Chondrocyte (in vitro differentiated cells): ENCODE measurements around the gene HEBP1. TPM values are rescaled to one million over a fixed set of nuclear protein-coding genes. Genes with fewer than 3 reads are reported as not detected.
A peak's percentile ranks its signal among the peaks of the same experiment; 100 is the strongest.

ENCODE experiments used
- DNase-seq: peaks from one replicate; pipeline ENCODE4 v3.0.0; 2021; ENCODE audit warnings: mixed read lengths, low spot score
- H3K27ac Mint-ChIP-seq: one replicate; pipeline ENCODE4 v1.8.0; 2021; ENCODE audit warnings: mild to moderate bottlenecking, moderate library complexity, mixed read lengths; ENCODE audit not compliant: unreplicated experiment
- H3K27me3 Mint-ChIP-seq: 2 replicates; pipeline ENCODE4 v1.8.0; 2021; ENCODE audit warnings: low read depth, mixed read lengths
- H3K36me3 Mint-ChIP-seq: 2 replicates; pipeline ENCODE4 v1.8.0; 2021; ENCODE audit warnings: low read depth, mixed read lengths
- H3K4me1 Mint-ChIP-seq: 2 replicates; pipeline ENCODE4 v1.8.0; 2021; ENCODE audit warnings: low read depth, mild to moderate bottlenecking, mixed read lengths
- H3K4me3 Mint-ChIP-seq: one replicate; pipeline ENCODE4 v1.8.0; 2021; ENCODE audit warnings: mild to moderate bottlenecking, moderate library complexity, mixed read lengths; ENCODE audit not compliant: unreplicated experiment
- H3K9me3 Mint-ChIP-seq: 2 replicates; pipeline ENCODE4 v1.8.0; 2021; ENCODE audit warnings: low read depth, mixed read lengths
- total RNA-seq: library from RNA; stranded (reverse); gene quantifications from 3 replicates; pipeline ENCODE4 v1.2.1, GENCODE V29; 2021
- TF ChIP-seq, protein P1 (sequence below): fragments of 200-600 bp; sonication (generic); IDR thresholded peaks from 2 replicates; pipeline ENCODE4 v1.5.0; 2021; ENCODE audit warnings: antibody characterized with exemption, mild to moderate bottlenecking, moderate library complexity

HEBP1 gene
- total RNA-seq, 1 donor from 2014 or later = 50.7 TPM

GRCh38 chr12:12997156-12997555, 2.9 kb downstream of the HEBP1 start:
- Mint-ChIP-seq H3K27ac (no peak overlapping the region), H3K9me3 (no peaks in the 10 kb centered on the region), H3K27me3 (no peaks in the 10 kb centered on the region), H3K36me3 (peaks cover 1% of the 10 kb centered on the region), H3K4me3 (no peak overlapping the region), H3K4me1 (peaks cover 52% of the 10 kb centered on the region)
- no peak for DNase-seq
- TF ChIP-seq, protein P1, sequence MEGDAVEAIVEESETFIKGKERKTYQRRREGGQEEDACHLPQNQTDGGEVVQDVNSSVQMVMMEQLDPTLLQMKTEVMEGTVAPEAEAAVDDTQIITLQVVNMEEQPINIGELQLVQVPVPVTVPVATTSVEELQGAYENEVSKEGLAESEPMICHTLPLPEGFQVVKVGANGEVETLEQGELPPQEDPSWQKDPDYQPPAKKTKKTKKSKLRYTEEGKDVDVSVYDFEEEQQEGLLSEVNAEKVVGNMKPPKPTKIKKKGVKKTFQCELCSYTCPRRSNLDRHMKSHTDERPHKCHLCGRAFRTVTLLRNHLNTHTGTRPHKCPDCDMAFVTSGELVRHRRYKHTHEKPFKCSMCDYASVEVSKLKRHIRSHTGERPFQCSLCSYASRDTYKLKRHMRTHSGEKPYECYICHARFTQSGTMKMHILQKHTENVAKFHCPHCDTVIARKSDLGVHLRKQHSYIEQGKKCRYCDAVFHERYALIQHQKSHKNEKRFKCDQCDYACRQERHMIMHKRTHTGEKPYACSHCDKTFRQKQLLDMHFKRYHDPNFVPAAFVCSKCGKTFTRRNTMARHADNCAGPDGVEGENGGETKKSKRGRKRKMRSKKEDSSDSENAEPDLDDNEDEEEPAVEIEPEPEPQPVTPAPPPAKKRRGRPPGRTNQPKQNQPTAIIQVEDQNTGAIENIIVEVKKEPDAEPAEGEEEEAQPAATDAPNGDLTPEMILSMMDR = no peak

- Mint-ChIP-seq H3K9me3 (no peaks in the 10 kb centered on the region), H3K36me3 (no peaks in the 10 kb centered on the region), H3K4me3 (no peak overlapping the region), H3K27ac (no peak overlapping the region), H3K27me3 (no peaks in the 10 kb centered on the region), H3K4me1 (peaks cover 55% of the 10 kb centered on the region)
- TF ChIP-seq, protein P1 = no peak
- no peak for DNase-seq
These were observed 3.9 kb downstream of the HEBP1 start for GRCh38 chr12:12996209-12996608.

- Mint-ChIP-seq H3K4me3 (no peak overlapping the region), H3K27ac (no peak overlapping the region), H3K27me3 (no peaks in the 10 kb centered on the region), H3K4me1 (peaks cover 59% of the 10 kb centered on the region), H3K9me3 (no peaks in the 10 kb centered on the region), H3K36me3 (no peaks in the 10 kb centered on the region)
- TF ChIP-seq, protein P1 = no peak
- DNase-seq = no peak
These were observed 5.0 kb downstream of the HEBP1 start for GRCh38 chr12:12995088-12995487.

DNA sequence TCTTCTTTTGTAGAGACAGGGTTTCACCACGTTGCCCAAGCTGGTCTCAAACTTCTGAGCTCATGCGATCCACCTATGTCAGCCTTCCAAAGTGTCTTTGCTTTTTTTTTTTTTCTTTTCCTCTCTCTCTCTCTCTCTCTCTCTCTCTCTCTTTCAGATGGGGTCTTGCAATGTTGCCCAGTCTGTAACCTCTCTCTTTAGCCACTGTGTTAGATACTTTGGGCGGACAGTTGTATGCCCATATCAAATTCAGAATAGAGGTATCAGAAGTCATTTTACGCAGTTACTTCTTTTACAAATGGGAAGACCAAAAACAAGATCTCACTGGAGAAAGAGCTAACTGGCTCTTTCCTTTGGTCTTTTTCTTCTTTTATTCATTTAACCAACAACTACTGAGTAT, 6.7 kb downstream of the HEBP1 start:
- H3K9me3 Mint-ChIP-seq = no peaks in the 10 kb centered on the region
- peak overlapping the region; percentile 97 for H3K27ac Mint-ChIP-seq
- peaks cover 6% of the 10 kb centered on the region for H3K36me3 Mint-ChIP-seq
- TF ChIP-seq, protein P1 = no peak
- no peaks in the 10 kb centered on the region for H3K27me3 Mint-ChIP-seq
- H3K4me1 Mint-ChIP-seq = peaks cover 46% of the 10 kb centered on the region
- H3K4me3 Mint-ChIP-seq = peak overlapping the region; percentile 65
- DNase-seq = no peak

DNA sequence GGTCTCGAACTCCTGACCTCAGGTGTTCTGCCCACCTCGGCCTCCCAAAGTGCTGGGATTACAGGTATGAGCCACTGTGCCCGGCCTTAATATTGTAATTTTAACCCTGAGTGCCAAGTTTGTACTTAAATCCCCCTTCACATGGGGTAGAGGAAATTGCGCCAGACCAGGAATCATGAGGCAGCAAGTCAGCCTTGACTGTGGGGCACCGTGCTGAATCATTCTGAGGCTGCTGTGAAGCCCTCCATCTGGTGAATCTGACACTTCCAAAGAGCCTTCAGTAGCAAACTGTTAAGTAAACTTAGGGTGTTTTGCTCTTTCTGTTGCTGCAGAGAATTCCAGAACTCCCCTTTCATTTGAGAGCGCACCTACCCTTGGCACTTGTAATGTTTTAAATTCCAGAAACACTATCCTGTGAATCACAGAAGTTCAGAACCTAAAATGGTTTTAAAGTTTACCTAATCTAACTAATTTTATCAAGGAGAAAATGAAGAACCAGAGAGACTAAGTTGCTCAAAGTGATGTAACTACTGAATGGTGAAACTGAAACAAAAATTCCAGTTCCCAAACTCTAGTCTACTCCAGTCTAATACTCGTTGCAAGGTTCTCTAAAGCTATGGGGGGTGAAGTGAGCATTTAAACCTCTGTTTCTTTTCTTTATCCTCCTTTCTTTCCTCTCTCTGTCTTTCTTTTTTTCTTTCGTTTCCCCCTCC, 7.5 kb downstream of the HEBP1 start:
- Mint-ChIP-seq H3K27ac (peak overlapping the region; percentile 97), H3K4me1 (peaks cover 41% of the 10 kb centered on the region), H3K27me3 (no peaks in the 10 kb centered on the region), H3K36me3 (peaks cover 6% of the 10 kb centered on the region), H3K9me3 (no peaks in the 10 kb centered on the region), H3K4me3 (peak overlapping the region; percentile 65)
- DNase-seq = no peak
- TF ChIP-seq, protein P1 = peak; percentile 8
